ENCODE data around the gene ZBTB16.

The ZBTB16 gene

DNA sequence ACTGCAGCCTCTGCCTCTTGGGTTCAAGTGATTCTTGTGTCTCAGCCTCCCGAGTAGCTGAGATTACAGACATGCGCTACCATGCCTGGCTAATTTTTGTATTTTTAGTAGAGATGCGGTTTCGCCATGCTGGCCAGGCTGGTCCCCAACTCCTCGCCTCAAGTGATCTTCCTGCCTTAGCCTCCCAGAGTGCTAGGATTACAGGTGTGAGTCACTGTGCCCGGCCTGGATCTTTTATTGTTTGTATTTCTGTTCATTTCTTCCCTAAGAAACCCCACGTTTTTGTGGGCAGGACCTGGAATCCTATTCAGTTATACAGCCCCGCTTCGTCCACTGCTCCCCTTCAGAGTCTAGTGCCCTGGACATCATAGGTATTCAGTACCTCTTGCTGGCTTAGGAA lies 28.7 kb downstream of the ZBTB16 start:
- DNase-seq = no peak

DNA sequence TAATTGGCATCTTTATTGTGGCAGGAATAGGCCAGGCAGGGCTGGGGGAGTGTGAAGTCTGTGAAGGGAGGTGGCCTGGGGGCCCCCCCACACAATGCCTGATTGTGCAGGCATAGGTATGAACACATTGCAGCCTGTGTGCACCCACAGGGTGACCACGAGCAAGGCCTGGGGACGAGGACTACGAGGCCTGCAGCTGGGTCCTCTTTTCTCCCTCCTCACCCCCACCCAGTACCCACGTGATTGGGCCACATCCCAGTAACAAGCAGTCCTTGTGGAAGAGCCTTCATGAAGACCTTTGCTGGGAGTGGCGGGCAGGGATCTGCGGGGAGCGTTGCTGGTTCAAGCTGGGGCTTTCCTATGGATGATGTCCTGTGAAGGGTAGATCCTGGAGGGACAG lies 29.3 kb downstream of the ZBTB16 start:
- DNase-seq = no peak

DNA sequence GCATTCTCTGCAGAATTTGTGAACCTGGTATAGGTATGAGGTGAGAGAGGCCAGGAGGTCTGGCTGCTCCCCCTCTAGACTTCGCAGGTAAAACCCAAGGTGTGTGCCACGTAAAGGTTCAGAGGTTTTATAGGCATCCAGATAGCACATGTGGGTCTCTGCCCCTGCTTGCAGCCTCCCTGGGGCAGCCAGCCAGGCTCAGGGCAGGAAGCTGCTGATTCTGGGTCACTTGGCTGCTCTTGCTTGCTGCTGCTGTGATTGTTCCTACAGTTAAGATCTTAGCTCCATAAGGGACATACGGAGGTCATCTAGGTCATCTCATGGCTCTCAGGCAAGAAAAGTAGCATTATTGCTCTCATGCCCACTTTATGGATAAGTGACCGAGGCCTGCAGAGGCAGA lies 30.2 kb downstream of the ZBTB16 start:
- DNase-seq = no peak

GRCh38 chr11:114090225-114090910 lies 30.9 kb downstream of the ZBTB16 start:
- DNase-seq = no peak

GRCh38 chr11:114090976-114091375 lies 31.5 kb downstream of the ZBTB16 start:
- no peak for DNase-seq

DNA sequence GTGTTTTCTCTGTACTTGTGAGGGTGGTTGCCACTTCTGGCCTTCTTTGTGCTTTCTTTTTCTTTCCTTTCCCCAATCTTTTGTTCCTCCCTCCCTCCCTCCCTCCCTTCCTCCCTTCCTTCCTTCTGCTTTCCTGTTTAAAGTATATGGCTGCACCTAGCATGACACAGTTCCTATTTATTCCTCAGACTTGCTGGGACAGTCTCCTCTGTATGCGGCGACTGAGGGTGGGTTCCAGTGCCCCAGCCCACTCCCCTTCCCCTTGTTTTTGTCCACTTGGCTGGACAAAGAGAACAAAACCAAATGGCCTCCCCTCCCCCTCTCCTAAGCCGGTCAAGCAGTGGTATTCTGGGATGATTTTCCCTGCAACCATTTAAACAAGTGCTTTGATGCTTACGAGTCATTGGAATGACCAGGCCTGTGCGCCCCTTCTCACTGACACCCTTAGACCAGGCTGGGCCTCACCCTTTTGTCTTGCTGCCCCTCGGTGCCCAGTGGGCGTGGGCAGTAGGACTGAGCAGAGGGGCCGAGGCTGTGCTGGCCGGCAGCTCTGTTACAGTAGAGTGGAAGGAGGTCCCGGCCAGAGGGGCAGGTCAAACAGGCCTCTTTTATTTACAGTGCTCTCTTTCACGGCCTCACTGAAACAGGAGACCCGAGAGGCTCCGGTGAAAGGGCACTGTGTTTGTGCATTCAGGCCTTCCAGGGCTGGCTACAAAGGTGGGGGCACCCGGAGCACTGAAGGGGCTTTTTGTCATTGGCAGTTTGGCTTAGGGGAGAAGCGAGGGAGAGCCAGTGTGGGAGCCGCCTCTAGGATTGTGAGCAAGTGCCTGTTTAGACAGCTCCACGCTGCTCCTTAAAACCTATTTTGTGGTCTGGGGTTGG lies 32.2 kb downstream of the ZBTB16 start:
- DNase-seq = no peak

GRCh38 chr11:114092478-114092877 lies 33.0 kb downstream of the ZBTB16 start:
- DNase-seq = no peak

- DNase-seq = no peak
These were observed 33.4 kb downstream of the ZBTB16 start for GRCh38 chr11:114092953-114093352.

GRCh38 chr11:114094516-114094915 lies 35.0 kb downstream of the ZBTB16 start:
- DNase-seq = no peak

DNA sequence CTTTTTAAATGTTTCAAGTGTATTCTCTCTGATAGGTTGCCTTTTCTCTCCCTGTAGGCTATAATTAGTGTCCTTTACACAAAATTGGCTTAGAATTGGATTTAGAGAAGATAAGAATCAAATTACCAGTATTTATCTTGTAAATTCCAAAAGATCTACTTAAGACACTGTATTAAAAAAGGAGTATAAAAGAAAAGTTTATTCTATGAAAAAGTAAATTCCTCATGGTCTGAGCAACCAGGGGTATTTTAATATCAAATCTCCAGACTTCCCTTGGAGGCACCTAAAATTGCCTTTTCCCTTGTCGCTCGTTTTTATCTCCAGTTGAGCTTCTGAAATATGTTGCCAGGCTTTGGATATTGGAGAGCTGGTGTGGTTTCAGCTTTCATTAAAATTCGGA lies 36.4 kb downstream of the ZBTB16 start:
- no peak for DNase-seq

DNA sequence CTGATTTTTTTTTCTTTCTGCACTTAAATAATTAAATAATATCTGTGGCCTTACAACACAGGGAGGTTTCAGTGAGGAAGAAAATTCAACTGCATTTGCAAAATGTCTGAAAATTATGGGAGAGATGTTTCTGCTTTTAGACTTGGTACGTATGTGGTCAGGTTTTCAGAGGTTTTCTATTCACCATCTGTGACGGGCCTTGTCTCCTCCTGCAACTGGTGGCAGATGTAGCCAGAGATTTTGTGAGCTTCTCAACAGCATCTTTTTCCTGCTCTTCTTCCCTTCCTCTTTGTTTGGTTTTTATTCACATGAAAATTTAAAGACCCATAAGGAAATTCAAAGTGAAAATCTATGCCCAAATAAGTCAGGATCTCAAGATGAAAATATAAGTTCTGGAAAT lies 38.3 kb downstream of the ZBTB16 start:
- no peak for DNase-seq

DNA sequence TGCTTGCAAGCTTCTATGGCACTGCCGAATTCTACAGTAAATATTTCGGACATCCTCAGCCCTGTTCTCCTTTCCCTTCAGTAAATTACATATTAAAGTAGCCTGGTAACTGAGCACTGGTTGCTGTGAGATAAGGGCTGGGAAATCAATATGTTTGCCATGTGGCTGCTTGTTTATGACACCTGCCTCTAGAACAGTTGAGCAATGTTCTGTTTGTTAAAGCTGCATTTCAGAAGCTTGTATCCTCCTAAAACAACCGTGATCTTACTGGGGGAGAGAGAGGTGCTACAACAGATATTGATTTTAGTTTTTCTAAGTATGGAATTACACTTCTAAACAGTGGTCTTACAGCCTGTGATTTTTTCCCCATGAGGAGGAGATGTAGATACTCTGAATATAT lies 39.4 kb downstream of the ZBTB16 start:
- DNase-seq = no peak

GRCh38 chr11:114099392-114100178 lies 40.1 kb downstream of the ZBTB16 start:
- no peak for DNase-seq

DNA sequence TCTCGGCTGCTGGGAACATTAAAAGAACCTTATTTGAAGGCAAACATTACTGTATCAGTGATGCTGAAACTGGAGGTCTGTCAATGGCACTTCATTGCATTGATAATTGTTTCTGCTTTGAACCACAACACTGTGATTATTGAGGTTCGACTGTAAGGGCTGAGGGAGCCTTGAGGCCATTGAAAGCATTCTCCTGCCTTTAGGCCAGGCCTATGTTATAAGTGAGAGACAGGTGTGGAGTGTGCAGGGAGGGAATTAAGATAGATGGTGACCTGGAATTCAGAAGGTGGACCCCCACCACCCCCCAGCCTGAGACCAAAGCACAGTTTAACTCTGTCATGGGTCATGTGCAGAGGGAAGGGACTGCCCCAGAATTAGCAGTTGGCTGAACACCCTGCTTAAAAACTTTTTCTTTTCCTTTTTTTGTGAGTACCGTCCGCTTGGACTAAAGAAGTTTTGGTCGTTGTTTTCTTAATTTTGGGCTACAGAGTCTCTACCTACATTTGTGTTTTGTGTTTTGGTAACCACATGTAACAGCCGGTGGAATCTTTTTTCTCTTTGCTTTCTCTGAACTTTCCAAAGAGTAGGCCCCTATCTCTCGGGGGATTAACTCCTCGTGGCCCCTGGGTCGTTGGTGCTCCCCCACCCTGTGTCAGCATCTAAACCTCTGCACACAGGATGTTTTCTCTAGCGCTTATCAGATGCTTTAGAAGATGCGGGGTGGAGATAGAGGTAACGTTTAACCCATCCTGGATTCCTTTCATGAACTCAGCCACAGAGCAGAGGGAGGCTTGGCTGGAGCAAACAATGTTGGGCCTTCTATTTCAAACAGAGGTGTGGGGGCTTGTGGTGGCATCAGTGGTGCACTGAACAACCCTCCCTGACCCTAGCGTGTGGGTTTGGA lies 43.7 kb downstream of the ZBTB16 start:
- no peak for DNase-seq

DNA sequence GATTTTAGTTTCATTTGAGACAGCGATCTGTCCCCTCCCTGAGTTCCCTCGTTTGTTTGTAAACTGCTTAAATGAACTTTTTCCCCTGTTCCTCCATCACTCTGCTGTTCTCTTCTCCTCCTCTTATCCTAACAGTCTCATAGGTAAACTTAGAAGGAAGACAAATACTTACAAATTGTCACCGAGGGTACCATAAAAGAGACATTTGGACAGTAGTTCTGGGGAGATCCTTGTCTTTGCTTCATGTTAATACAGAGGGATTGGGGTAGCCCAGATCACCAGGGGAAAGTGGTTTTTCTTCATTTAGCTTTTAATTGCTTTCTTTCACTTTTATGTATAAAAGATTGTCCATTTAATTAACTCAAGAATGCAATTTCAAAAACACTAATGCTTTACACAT lies 46.1 kb downstream of the ZBTB16 start:
- DNase-seq = no peak

- DNase-seq = no peak
These were observed 46.5 kb downstream of the ZBTB16 start for GRCh38 chr11:114106047-114106446.

DNA sequence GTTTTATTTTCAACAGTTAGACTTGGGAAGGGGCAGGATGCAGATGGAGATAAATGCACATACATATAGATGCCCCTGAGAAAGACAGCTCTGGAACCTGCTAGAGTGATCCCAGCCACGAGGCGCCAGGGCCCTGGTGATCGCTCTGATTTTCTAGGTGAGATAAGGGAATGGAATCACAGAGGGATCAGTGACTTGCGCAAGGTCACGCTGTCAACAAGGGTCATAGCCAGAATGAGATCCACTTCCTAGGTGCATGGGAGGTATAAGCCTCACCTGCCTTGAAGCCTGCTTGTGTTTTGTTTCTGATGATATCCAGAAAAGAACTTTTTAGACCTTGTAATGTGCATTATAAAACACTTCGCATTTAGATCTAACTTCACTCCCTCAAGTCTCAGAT lies 47.5 kb downstream of the ZBTB16 start:
- no peak for DNase-seq

- DNase-seq = no peak
These were observed 49.1 kb downstream of the ZBTB16 start for GRCh38 chr11:114108501-114109205.

DNA sequence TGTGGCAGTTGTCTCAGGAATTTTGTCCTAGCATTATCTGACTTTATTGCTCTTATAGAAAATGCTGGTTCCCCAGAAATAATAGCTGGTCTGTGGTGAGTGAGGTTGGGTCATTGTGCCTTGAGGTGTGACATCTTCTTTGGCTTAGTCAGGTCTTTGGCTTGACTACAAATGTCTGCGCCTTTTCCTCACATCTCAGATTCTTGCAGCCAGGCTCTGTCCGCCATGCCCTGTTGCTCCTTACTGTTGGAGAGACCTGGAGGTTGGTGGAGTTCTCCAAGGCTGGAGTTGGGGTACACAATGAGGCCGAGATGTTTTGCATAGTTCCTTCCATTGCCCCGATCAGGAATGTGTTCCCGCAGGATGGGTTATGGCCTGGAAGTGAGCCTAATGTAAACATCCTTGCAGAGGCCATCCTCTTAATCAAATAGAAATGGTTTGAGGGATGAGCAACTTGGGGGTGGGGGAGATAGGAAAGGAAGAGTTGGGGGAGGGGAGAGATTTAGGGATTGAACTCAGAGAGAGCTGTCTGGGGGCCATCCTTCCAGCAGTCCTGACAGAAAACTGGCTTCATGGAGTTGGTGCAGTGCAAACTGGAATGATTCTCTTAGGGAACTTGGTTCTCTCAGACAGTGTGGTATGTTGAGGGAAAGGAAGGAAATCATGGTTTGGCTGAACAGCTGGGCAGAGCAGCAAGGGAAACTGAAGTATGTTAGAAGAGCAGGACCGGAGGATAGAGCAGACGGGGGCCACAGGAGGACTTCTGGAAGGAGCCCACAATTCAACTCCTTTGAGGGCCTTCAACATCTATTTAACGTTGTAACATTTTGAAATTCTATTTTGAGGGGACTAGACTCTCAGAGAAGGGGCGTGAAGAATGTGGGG lies 49.9 kb downstream of the ZBTB16 start:
- no peak for DNase-seq

DNA sequence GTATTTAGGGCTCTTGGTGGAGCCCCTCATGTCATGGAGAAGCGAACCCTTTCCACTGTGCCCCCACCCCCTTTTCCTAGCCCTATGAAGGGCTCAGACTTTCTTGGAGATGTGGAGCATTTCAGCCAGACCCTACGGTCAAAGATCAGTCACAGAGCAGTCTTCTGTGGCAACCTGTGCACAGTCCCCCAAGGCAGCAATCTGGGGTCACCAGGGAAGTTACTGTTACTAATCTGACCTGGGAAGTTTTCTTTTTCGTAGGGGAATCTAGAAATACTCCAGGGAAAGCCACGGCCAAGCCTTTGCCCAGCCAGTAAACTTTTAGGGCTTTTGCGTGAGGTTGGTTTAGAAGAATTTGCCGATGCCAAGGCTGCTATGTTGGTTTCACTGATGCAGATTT lies 50.6 kb downstream of the ZBTB16 start:
- no peak for DNase-seq

Data from NCI-H446 (cell line).